HG02852 (cell line): ENCODE results near the gene KCNJ14.

ENCODE experiments used
- ATAC-seq: cut with Tn5 transposase; IDR thresholded peaks from one replicate; pipeline ENCODE4 v1.9.1; 2021; ENCODE audit warnings: mild to moderate bottlenecking, moderate library complexity; ENCODE audit not compliant: unreplicated experiment

KCNJ14 gene

GRCh38 chr19:48445256-48445605, 10.1 kb upstream of the KCNJ14 start:
- no peak for ATAC-seq

- ATAC-seq: peak; percentile 81
Observed at GRCh38 chr19:48445606-48446481, 9.5 kb upstream of the KCNJ14 start, which contains the start of gene GRWD1. Gene GRWD1, plus strand, starts transcription at chr19:48445983. Its CDS starts 23 bp downstream, at chr19:48446006.

GRCh38 chr19:48446579-48446978, 8.8 kb upstream of the KCNJ14 start:
- ATAC-seq: no peak

GRCh38 chr19:48448563-48448962, 6.8 kb upstream of the KCNJ14 start:
- no peak for ATAC-seq

- ATAC-seq: no peak
Observed at GRCh38 chr19:48450441-48450840, 4.9 kb upstream of the KCNJ14 start.

GRCh38 chr19:48450863-48451262, 4.5 kb upstream of the KCNJ14 start:
- no peak for ATAC-seq

DNA sequence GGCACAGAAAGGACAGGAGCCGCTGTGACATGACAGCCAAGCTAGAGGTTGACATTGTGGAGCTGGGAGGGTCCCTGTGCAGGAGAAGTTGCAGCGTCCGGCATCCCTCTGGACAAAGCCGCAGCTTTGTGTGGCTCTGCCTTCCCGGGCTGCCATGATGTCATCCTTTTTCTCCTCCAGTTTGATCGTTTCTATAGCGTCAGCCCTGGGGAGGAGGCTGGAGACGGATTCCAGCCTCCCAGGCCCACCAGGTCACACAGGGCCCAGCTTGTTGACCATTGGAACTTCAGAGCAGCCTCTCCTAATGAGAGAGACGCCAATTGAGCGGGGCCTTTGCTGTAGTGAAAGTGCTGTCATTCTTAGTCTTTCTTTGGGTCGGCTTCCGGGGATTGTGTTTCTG, 3.8 kb upstream of the KCNJ14 start:
- ATAC-seq: no peak

DNA sequence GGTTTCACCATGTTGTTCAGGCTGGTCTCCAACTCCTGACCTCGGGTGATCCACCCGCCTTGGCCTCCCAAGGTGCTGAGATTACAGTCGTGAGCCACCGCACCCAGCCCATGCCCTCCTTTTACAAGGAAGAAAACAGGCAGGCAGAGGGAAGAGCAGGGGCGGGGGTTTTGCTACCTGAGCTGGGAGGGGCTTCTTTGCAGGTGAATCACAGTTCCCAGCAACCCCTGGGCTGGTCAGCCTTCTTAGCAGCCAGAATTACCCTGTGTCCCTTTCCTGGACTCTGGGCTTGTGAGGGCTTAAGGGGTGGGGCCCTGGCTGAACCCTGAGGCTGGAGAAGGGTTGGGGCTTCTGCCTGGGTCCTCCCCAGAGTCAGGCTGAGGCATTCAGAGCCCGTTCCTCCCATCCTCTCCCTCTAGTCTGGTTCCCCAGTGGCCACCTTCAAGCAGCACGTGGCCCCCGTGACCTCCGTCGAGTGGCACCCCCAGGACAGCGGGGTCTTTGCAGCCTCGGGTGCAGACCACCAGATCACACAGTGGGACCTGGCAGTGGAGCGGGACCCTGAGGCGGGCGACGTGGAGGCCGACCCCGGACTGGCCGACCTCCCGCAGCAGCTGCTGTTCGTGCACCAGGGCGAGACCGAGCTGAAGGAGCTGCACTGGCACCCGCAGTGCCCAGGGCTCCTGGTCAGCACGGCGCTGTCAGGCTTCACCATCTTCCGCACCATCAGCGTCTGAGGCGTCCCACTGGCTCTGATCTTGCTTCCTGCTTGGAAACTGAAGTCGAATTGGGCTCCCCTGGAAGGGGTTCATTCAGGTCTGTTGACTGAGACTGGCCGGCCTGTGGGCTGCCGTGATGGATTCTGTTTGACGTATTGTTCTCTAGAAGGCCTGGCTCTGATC, 2.8 kb upstream of the KCNJ14 start:
- ATAC-seq: no peak

DNA sequence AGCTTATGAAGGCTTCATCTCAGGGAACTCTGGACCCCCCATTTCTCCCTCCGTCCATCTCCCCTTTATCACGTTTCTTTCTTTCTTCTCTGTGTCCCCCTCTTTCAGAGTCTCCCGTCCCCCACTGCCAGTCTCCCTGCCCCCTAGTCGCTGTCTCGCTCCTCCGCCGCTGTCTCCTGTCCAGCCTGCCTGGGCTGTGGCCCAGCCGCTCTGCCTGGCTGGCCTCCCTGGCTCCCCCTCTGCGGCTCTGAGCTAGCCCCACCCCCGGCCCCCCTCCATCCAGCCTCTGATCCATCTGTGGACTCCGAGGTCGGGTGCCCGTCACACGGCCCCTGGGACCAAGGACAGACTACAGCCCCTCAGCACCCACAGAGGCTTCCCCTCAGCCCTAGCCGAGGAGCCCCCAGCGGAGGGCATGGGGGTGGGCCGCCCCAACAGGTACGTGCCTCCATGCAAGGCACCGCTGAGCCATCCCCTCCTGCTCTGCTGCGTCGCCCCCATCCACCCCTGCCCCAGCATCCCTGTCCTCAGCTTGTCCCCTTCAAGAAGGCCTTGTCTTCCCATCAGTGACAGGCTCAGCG, 1.1 kb upstream of the KCNJ14 start:
- no peak for ATAC-seq

GRCh38 chr19:48455908-48456562, 661 bp downstream of the KCNJ14 start:
- no peak for ATAC-seq

DNA sequence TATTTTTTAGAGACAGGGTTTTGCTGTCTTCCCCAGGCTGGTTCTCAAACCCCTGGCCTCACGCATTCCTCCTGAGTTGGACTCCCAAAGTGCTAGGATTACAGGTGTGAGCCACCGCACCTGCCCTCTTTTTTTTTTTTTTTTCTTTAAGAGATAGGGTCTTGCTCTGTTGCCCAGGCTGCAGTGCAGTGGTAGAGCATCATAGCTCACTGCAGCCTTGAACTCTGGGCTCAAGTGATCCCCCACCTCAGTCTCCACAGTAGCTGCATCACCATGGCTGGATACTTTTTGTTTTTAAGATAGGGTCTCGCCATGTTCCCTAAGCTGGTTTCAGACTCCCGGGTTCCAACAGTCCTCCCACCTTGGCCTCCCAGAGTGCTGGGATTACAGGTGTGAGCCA, 1.5 kb downstream of the KCNJ14 start:
- ATAC-seq: no peak

DNA sequence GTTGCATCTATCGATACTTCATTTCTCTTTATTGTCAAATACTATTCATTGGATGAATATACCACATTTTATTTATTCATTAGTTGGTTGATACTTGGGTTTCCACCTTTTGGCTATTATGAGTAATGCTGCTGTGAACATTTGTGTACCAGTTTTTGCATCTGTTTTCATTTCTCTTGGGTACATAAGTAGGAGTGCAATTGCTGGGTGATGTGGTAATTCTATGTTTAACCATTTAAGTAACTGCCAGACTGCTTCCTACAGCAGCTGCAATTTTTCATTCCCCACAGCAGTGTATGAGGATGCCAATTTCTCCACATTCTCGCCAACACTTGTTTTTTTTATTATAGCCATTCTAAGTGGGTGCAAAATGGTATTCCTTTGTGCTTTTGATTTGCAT, 2.6 kb downstream of the KCNJ14 start:
- no peak for ATAC-seq

- ATAC-seq: no peak
Observed at GRCh38 chr19:48461651-48461981, 6.2 kb downstream of the KCNJ14 start.

DNA sequence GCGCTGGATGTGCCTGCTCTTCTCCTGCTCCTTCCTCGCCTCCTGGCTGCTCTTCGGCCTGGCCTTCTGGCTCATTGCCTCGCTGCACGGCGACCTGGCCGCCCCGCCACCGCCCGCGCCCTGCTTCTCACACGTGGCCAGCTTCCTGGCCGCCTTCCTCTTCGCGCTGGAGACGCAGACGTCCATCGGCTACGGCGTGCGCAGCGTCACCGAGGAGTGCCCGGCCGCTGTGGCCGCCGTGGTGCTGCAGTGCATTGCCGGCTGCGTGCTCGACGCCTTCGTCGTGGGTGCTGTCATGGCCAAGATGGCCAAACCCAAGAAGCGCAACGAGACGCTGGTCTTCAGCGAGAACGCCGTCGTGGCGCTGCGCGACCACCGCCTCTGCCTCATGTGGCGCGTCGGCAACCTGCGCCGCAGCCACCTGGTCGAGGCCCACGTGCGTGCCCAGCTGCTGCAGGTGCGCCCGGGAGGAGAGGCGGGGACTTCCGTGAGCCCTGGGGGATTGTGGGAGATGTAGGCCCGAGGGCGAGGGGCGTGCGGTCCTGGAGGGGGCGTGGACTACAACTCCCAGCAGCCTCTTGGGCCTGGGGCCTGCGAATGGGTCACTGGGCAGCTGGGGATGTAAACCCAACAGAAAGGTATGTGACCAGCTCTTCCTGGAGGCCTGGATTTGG, 6.7 kb downstream of the KCNJ14 start:
- ATAC-seq: no peak

- ATAC-seq: no peak
Observed at GRCh38 chr19:48465215-48465614, 9.8 kb downstream of the KCNJ14 start.

DNA sequence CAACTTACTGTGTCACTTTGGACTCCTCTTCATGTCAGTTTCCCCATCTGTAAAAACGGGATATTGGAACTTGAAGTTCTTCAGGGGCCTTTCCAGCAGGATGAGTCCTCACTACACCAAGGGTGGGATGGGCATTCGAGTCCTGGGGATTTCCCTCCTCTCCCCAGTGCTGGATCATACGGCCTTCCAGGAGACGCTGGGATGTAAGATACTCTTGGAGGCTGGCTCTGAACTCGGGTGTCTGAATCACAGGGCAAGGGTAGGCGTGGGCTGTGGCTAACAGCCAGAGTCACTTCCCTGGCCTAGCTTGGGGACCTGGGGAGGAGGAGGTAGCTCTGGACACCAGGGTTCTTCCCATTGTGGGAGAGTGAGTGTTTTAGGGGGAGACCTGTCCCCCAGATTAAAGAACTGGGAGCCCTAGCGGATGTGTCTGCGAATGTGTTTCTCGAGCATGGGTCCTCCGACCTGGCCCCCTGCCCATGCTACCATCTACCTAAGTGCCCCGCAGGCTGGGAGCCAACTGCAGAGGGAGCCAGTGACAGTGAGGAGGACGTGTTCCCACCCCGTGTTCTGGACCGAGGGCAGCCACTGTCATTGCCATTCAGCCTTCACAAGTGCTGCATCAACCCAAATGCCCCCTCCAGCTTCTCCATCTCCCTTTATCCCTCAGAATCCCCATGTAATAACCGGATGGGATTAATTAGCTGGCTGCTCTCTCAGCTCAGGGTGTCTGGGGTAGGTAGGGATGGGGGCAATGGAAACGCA, 11.4 kb downstream of the KCNJ14 start:
- ATAC-seq: no peak

DNA sequence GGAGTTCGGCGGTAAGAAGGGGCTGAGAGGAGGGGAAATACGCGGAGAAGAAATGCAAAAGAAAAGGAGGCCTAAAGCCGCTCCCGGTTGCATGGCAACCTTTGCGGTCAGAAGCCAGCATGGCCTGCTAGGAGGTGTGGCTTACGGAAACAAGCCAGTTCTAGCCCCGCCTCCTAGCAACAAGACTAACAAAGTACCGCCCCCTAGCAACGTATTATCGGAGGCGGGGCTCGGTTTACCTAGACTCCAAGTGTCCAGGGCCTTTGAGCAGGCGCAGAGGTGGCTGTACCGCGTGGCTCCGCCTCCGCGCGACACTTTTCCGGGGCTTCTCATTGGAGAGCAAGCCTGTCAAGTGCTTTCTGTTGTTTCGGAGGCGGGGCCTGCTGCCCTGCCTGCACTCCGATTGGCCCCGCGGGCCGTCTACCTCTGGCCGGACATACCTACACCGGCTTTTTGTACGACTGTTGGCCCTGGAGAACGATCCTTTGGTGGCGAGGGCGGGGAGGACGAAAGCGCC, 13.5 kb downstream of the KCNJ14 start:
- peak; percentile 87 for ATAC-seq

DNA sequence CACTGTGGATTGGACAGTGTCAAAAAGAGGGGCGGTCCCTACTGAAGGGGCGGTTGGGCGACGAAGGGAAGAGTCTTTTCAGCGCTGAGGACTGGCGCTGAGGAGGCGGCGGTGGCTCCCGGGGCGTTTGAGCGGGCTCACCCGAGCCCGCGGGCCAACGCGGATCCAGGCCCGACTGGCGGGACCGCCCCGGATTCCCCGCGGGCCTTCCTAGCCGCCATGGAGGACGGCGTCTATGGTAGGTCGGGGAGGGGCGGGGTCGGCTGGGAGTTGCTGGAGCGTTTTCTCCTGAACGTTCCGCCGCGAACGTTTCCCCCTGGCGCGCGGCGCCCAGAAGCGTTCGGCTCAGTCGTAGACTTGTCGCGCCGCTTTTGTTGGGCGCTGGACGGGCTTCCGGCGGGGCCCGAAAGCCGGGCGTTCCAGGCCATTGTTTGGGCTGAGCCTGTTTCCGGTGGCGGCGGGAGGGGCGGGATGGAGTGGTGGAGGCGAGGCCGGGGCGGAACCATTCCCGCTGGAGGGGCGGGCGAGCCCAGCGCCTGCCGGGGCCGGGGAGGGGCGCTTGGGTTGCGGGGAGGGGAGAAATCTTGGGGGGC, 14.0 kb downstream of the KCNJ14 start, which contains the start of gene CYTH2:
Gene CYTH2, plus strand, starts transcription at position 81 of the 593 bp plus-strand sequence. Its CDS starts 139 bp downstream, at position 220.
- ATAC-seq: peak; percentile 28
